SK-N-MC (cell line): ENCODE results near the gene CLTB.

ENCODE experiments used
- DNase-seq: peaks from one replicate; pipeline ENCODE4 v3.0.0-alpha.2; 2011; ENCODE audit warnings: low read depth, low spot score
- H3K27ac ChIP-seq: fragments of 200-600 bp; sonication (generic); 2 replicates; pipeline ENCODE4 v1.5.1; 2016; ENCODE audit warnings: mixed run types
- H3K36me3 ChIP-seq: fragments of 200-600 bp; sonication (generic); 2 replicates; pipeline ENCODE4 v1.6.1; 2017; ENCODE audit warnings: antibody characterized with exemption, low read length, mixed read lengths; ENCODE audit not compliant: insufficient read depth
- H3K4me3 ChIP-seq: fragments of 200-600 bp; sonication (generic); 2 replicates; pipeline ENCODE4 v1.5.1; 2016
- H3K9ac ChIP-seq: fragments of 200-600 bp; sonication (generic); 2 replicates; pipeline ENCODE4 v1.8.0; 2017; ENCODE audit warnings: mixed run types, mixed read lengths; ENCODE audit not compliant: insufficient read length
- H3K9me3 ChIP-seq: fragments of 200-600 bp; sonication (generic); 2 replicates; pipeline ENCODE4 v1.6.1; 2017; ENCODE audit warnings: low read depth, mild to moderate bottlenecking, antibody characterized with exemption, low read length, moderate library complexity, mixed read lengths
- EZH2 ChIP-seq: fragments of 200-600 bp; sonication (generic); IDR thresholded peaks from one replicate; pipeline ENCODE4 v1.6.1; 2017; ENCODE audit warnings: antibody characterized with exemption
- FOXP2 ChIP-seq: optimal IDR thresholded peaks from 2 replicates; pipeline ENCODE3; 2011; ENCODE audit warnings: mild to moderate bottlenecking, moderate library complexity; ENCODE audit not compliant: insufficient read depth; ENCODE audit errors: extremely low read length, control extremely low read depth
- POLR2AphosphoS5 ChIP-seq: IDR thresholded peaks from 2 replicates; pipeline ENCODE4 v1.6.1; 2012; ENCODE audit warnings: mild to moderate bottlenecking, low read depth, low read length, borderline replicate concordance

The CLTB gene

GRCh38 chr5:176401281-176402205, 14.8 kb downstream of the CLTB start:
- Histone ChIP-seq H3K36me3 (no peaks in the 10 kb centered on the region), H3K9ac (no peak overlapping the region), H3K9me3 (no peaks in the 10 kb centered on the region), H3K4me3 (no peak overlapping the region), H3K27ac (no peak overlapping the region)
- no peak for DNase-seq
- TF ChIP-seq POLR2AphosphoS5 (no peak), EZH2 (no peak), FOXP2 (no peak)

GRCh38 chr5:176400382-176401156, 15.8 kb downstream of the CLTB start:
- Histone ChIP-seq H3K36me3 (no peaks in the 10 kb centered on the region), H3K9me3 (no peaks in the 10 kb centered on the region), H3K4me3 (no peak overlapping the region), H3K9ac (no peak overlapping the region), H3K27ac (no peak overlapping the region)
- no peak for TF ChIP-seq POLR2AphosphoS5
- TF ChIP-seq EZH2: no peak
- no peak for TF ChIP-seq FOXP2
- no peak for DNase-seq

- Histone ChIP-seq H3K9ac (no peak overlapping the region), H3K4me3 (no peak overlapping the region), H3K36me3 (no peaks in the 10 kb centered on the region), H3K9me3 (no peaks in the 10 kb centered on the region), H3K27ac (no peak overlapping the region)
- DNase-seq: no peak
- TF ChIP-seq FOXP2 (no peak), POLR2AphosphoS5 (no peak), EZH2 (no peak)
These were observed 18.5 kb downstream of the CLTB start for GRCh38 chr5:176397736-176398420.

GRCh38 chr5:176396330-176396729, 20.0 kb downstream of the CLTB start:
- TF ChIP-seq EZH2: no peak
- no peak for TF ChIP-seq POLR2AphosphoS5
- TF ChIP-seq FOXP2: no peak
- DNase-seq: no peak
- Histone ChIP-seq H3K9me3 (no peaks in the 10 kb centered on the region), H3K27ac (no peak overlapping the region), H3K4me3 (no peak overlapping the region), H3K36me3 (no peaks in the 10 kb centered on the region), H3K9ac (peak overlapping the region; percentile 45)

GRCh38 chr5:176394881-176395675, 21.3 kb downstream of the CLTB start:
- Histone ChIP-seq H3K9ac (no peak overlapping the region), H3K36me3 (peaks cover 2% of the 10 kb centered on the region; the same call in 1 of the 2 replicates)
- TF ChIP-seq EZH2 (no peak), POLR2AphosphoS5 (no peak), FOXP2 (no peak)

DNA sequence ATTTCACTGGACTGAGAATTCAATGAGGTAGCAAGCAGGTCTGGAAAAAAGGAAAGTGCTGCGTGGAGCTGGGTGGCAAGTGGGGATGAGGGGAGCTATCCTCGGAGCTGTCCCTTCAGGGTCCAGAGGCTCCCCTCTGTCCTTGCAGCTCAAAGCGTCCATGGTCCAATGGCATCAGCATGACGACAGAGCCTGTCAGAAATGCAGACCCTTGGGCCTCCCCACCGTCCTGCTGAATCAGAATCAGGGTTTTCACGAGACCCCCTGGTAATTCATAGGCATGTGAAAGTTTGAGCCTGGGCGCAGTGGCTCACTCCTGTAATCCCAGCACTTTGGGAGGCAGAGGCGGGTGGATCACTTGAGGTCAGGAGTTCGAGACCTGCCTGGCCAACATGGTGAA, 22.2 kb downstream of the CLTB start:
- DNase-seq: no peak
- no peak overlapping the region for H3K4me3 ChIP-seq
- H3K36me3 ChIP-seq: peaks cover 3% of the 10 kb centered on the region; the same call in 1 of the 2 replicates
- TF ChIP-seq POLR2AphosphoS5 (no peak), EZH2 (no peak)
- H3K9ac ChIP-seq: no peak overlapping the region
- H3K9me3 ChIP-seq: no peaks in the 10 kb centered on the region
- H3K27ac ChIP-seq: no peak overlapping the region

More at GRCh38 chr5:176394881-176395675, 21.3 kb downstream of the CLTB start:
- H3K9me3 ChIP-seq: no peaks in the 10 kb centered on the region
- no peak for DNase-seq
- H3K27ac ChIP-seq: no peak overlapping the region
- no peak overlapping the region for H3K4me3 ChIP-seq

GRCh38 chr5:176392526-176392925, 23.8 kb downstream of the CLTB start:
- Histone ChIP-seq H3K36me3 (peaks cover 5% of the 10 kb centered on the region), H3K27ac (no peak overlapping the region), H3K9me3 (no peaks in the 10 kb centered on the region), H3K4me3 (no peak overlapping the region), H3K9ac (no peak overlapping the region)
- no peak for DNase-seq
- no peak for TF ChIP-seq POLR2AphosphoS5

DNA sequence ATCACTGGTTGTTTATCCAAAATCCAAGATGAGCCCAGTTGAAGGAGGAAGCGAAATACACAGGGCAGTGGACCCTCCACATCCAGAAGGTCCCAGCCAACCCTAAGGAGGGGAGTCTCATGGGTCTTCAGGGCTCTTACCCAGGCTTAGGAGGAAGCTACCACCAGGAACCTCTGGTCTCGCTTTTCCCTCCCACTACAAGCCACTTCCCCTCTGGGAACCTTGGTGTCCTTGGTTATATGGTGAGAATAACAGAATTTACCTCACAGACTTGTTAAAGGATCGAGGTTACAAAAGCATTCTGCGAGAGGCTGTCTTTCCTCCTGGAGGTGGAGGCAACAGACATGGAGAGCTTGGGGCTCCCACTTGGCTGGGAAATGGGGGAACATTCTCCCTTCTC, 24.3 kb downstream of the CLTB start:
- Histone ChIP-seq H3K9ac (no peak overlapping the region), H3K9me3 (no peaks in the 10 kb centered on the region), H3K36me3 (peaks cover 10% of the 10 kb centered on the region), H3K27ac (no peak overlapping the region), H3K4me3 (no peak overlapping the region)
- TF ChIP-seq FOXP2 (no peak), EZH2 (no peak), POLR2AphosphoS5 (no peak)
- DNase-seq: no peak
